Natural killer cell (primary cell): Measurements from ENCODE around the gene BACH1. TPM values are rescaled to one million over a fixed set of nuclear protein-coding genes. Genes with fewer than 3 reads are reported as not detected.
"Not testable (repeated sequence)": the region's sequence is repeated elsewhere in the genome, so short reads cannot be mapped to it uniquely, and the experiment has no call there.

Source experiments
- ATAC-seq, 3 donors: fragments of 150-1000 bp in 2 of 3; fragments of 200-7000 bp in 1 of 3; cut with Tn5 transposase; 1 replicate in 1 of 3; 2 replicates in 2 of 3; pipeline ENCODE4 v1.10.0; 2021; ENCODE audit warnings: mild to moderate bottlenecking in 2 of 3, moderate library complexity in 2 of 3
- DNase-seq, 2 donors: peaks; one replicate each; pipeline versions ENCODE4 v3.0.0 to v3.0.0-alpha.2; 2013 to 2021; ENCODE audit warnings: mixed read lengths in 1 of 2
- H3K27ac ChIP-seq: one replicate; pipeline ENCODE4 v1.5.1; 2013; ENCODE audit warnings: mild to moderate bottlenecking, low read length
- H3K27me3 ChIP-seq: one replicate; pipeline ENCODE4 v1.6.1; 2013; ENCODE audit warnings: low read length; ENCODE audit not compliant: control insufficient read depth, insufficient read depth
- H3K36me3 ChIP-seq: one replicate; pipeline ENCODE4 v1.6.1; 2013; ENCODE audit warnings: low read length; ENCODE audit not compliant: control insufficient read depth, insufficient read depth
- H3K4me1 ChIP-seq: one replicate; pipeline ENCODE4 v1.6.1; 2013; ENCODE audit warnings: low read length; ENCODE audit not compliant: control insufficient read depth, insufficient read depth
- H3K4me3 ChIP-seq: one replicate; pipeline ENCODE4 v1.5.1; 2013; ENCODE audit warnings: low read length
- H3K9me3 ChIP-seq: one replicate; pipeline ENCODE4 v1.6.1; 2013; ENCODE audit warnings: low read length; ENCODE audit not compliant: control insufficient read depth, insufficient read depth
- H3K27ac Mint-ChIP-seq, 2 donors: one replicate each; pipeline ENCODE4 v1.8.0; 2022; ENCODE audit warnings: mild to moderate bottlenecking in 2 of 2, mixed read lengths in 2 of 2, moderate library complexity in 1 of 2
- H3K27me3 Mint-ChIP-seq, 2 donors: one replicate each; pipeline ENCODE4 v1.8.0; 2022; ENCODE audit warnings: low read depth in 2 of 2, mixed read lengths in 2 of 2
- H3K36me3 Mint-ChIP-seq: one replicate; pipeline ENCODE4 v1.8.0; 2022; ENCODE audit warnings: mixed read lengths
- H3K4me1 Mint-ChIP-seq, 2 donors: one replicate each; pipeline ENCODE4 v1.8.0; 2022; ENCODE audit warnings: mixed read lengths in 2 of 2
- H3K4me3 Mint-ChIP-seq: one replicate; pipeline ENCODE4 v1.8.0; 2022; ENCODE audit warnings: mild to moderate bottlenecking, moderate library complexity, mixed read lengths
- H3K9me3 Mint-ChIP-seq, 2 donors: one replicate each; pipeline ENCODE4 v1.8.0; 2022; ENCODE audit warnings: mixed read lengths in 2 of 2
- CTCF ChIP-seq: fragments of 200-600 bp; IDR thresholded peaks from one replicate; pipeline ENCODE4 v1.8.0; 2022; ENCODE audit warnings: antibody characterized with exemption
- WGBS: methylation state at CpG from one replicate; pipeline ENCODE4 v1.1.7; 2013; ENCODE audit warnings: missing lambda C conversion rate; ENCODE audit not compliant: insufficient coverage; 5-methylcytosine and 5-hydroxymethylcytosine counted together
- intact Hi-C: fragments of 100-400 bp; cut with micrococcal nuclease; formaldehyde crosslinking; loops from one replicate; pipeline ENCODE4 v1.14.2; 2022
- total RNA-seq, 4 donors: library from RNA; stranded (reverse); fragments of 120-200 nt in 1 of 4; gene quantifications; one replicate each; pipeline versions ENCODE4 v1.2.3 to v1.2.4, GENCODE V29; 2013 to 2022

The BACH1 gene
- 100 to 1,000 TPM in 1 of 3 donors, 10 to 100 TPM in 2; 74.2 to 111 (median 86.3) TPM for total RNA-seq
- 67.4 TPM for total RNA-seq (2013)

- Histone ChIP-seq H3K4me1 (peaks cover 17% of the 10 kb centered on the region), H3K4me3 (peak within 1 kb of the TSS; percentile 74), H3K27ac (peak within 1 kb of the TSS; percentile 84), H3K27me3 (no peaks in the 10 kb centered on the region), H3K36me3 (no peaks in the 10 kb centered on the region), H3K9me3 (no peaks in the 10 kb centered on the region)
- Mint-ChIP-seq H3K27me3 (no peaks in the 10 kb centered on the region), H3K36me3 (no peaks in the 10 kb centered on the region), H3K4me3 (peak within 1 kb of the TSS; percentile 94), H3K9me3 (no peaks in the 10 kb centered on the region), H3K4me1 (peaks cover 35 to 51% of the 10 kb centered on the region in 2 donors), H3K27ac (peak within 1 kb of the TSS; percentile 84 to 95)
- ATAC-seq (peak; percentile 69 to 91 (median 84)), DNase-seq (peak; percentile 86 to 90)
- TF ChIP-seq CTCF: no peak
- whole genome bisulfite sequencing: 3% methylated on average over 87 of the region's 87 CpGs
- intact Hi-C loops: loop anchor here (10.0 kb wide), 1 partner anchor 104 kb away; no protein-coding TSS in a partner anchor
These were observed at the start of gene BACH1 for GRCh38 chr21:29298348-29299045. BACH1 (plus strand) TSS chr21:29298922; CDS start chr21:29321281, 22,359 bp downstream.

GRCh38 chr21:29249289-29249688 is 49.4 kb upstream of the BACH1 start:
- H3K27ac ChIP-seq, ATAC-seq, H3K27ac Mint-ChIP-seq, DNase-seq, H3K4me3 Mint-ChIP-seq, H3K4me1 Mint-ChIP-seq, H3K4me1 ChIP-seq, H3K9me3 Mint-ChIP-seq, intact Hi-C loops, H3K36me3 ChIP-seq, H3K9me3 ChIP-seq, H3K4me3 ChIP-seq, H3K27me3 ChIP-seq: not testable (repeated sequence)
- peaks cover 12 to 27% of the 10 kb centered on the region in 2 donors for H3K27me3 Mint-ChIP-seq
- H3K36me3 Mint-ChIP-seq: peaks cover 10% of the 10 kb centered on the region

- Mint-ChIP-seq H3K4me1 (no peaks in the 10 kb centered on the region), H3K36me3 (peaks cover 16% of the 10 kb centered on the region), H3K9me3 (peaks cover 6 to 8% of the 10 kb centered on the region in 2 donors), H3K4me3 (no peak overlapping the region), H3K27me3 (peaks cover 15 to 27% of the 10 kb centered on the region in 2 donors), H3K27ac (no peak overlapping the region)
- WGBS: 94% methylated on average over 5 of the region's 5 CpGs
- H3K36me3 ChIP-seq: no peaks in the 10 kb centered on the region
- TF ChIP-seq CTCF: no peak
- ATAC-seq: no peak
- no peak overlapping the region for H3K27ac ChIP-seq
- intact Hi-C loops: no loop called here
- H3K4me3 ChIP-seq: no peak overlapping the region
- no peaks in the 10 kb centered on the region for H3K4me1 ChIP-seq
- no peak for DNase-seq
- H3K9me3 ChIP-seq: peaks cover 9% of the 10 kb centered on the region
- no peaks in the 10 kb centered on the region for H3K27me3 ChIP-seq
These were observed 48.1 kb upstream of the BACH1 start for GRCh38 chr21:29250636-29251035.

- H3K4me3 ChIP-seq, H3K27ac Mint-ChIP-seq, H3K4me3 Mint-ChIP-seq, intact Hi-C loops, H3K9me3 ChIP-seq, DNase-seq, H3K9me3 Mint-ChIP-seq, ATAC-seq, H3K4me1 ChIP-seq, H3K36me3 ChIP-seq, H3K27ac ChIP-seq, H3K4me1 Mint-ChIP-seq, H3K27me3 ChIP-seq: not testable (repeated sequence)
- H3K36me3 Mint-ChIP-seq: peaks cover 16% of the 10 kb centered on the region
- H3K27me3 Mint-ChIP-seq: peaks cover 15 to 35% of the 10 kb centered on the region in 2 donors
These were observed 44.9 kb upstream of the BACH1 start for GRCh38 chr21:29253861-29254260.
